ENCODE data around the gene FSD2. TPM values are rescaled to one million over a fixed set of nuclear protein-coding genes. Genes with fewer than 3 reads are reported as not detected.

FSD2 gene
- total and polyA plus RNA-seq, 4 experiments from 2014 or later, result 0.08 to 0.11 TPM; not detected in 2

- no peaks in the 10 kb centered on the region for H3K36me3 ChIP-seq (ENCODE audit: insufficient read depth, low read length)
- H3K4me3 ChIP-seq (ENCODE audit: low read length in 2 of 2), result no peak overlapping the region
- intact Hi-C loops (cut with micrococcal nuclease), result no loop called here
- no peak for DNase-seq
- Mint-ChIP-seq H3K27me3 (peaks cover 0 to 2% of the 10 kb centered on the region in 2 donors), H3K36me3 (peaks cover 3 to 6% of the 10 kb centered on the region in 2 donors), H3K9me3 (peaks cover 0 to 12% (median 8%) of the 10 kb centered on the region in 8 donors), H3K4me1 (no peaks in the 10 kb centered on the region), H3K4me3 (no peak overlapping the region), H3K27ac (no peak overlapping the region)
- no peaks in the 10 kb centered on the region for H3K4me1 ChIP-seq (ENCODE audit: insufficient read depth, low read length)
- POLR2A ChIA-PET (ENCODE audit: partially characterized antibody), result no interaction called here
- H3K27ac ChIP-seq (ENCODE audit: low read depth, low read length), result no peak overlapping the region
- no peaks in the 10 kb centered on the region for H3K27me3 ChIP-seq (ENCODE audit: insufficient read depth, low read length)
- CTCF ChIA-PET (ENCODE audit: partially characterized antibody), result no interaction called here
- no peaks in the 10 kb centered on the region for H3K9me3 ChIP-seq (ENCODE audit: control insufficient read depth in 1 of 2, low read length in 2 of 2)
Observed at GRCh38 chr15:82792068-82792467, 13.8 kb downstream of the FSD2 start.

DNA sequence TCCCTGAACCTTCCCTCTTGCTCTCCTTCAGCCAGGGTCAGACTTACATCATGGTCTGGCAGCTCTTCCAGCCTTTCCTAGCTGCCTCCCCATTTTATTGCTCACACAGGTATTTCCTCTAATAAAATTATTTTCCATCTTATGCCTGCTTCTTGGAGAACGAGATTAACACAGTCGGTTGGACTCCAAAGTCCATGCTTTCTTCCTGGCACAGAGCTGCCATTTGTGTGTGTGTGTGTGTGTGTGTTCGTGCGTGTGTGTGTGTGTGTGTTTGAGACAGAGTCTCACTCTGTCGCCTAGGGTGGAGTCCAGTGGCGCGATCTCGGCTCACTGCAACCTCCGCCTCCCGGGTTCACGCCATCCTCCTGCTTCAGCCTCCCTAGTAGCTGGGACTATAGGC lies 15.5 kb downstream of the FSD2 start:
- Mint-ChIP-seq H3K27ac (no peak overlapping the region), H3K9me3 (peaks cover 0 to 12% (median 8%) of the 10 kb centered on the region in 8 donors), H3K4me3 (no peak overlapping the region), H3K36me3 (peaks cover 3 to 6% of the 10 kb centered on the region in 2 donors), H3K4me1 (peaks cover 0 to 4% (median 0%) of the 10 kb centered on the region in 4 donors), H3K27me3 (peaks cover 0 to 2% of the 10 kb centered on the region in 2 donors)
- Histone ChIP-seq H3K27ac (ENCODE audit: low read depth, low read length) (no peak overlapping the region), H3K9me3 (ENCODE audit: control insufficient read depth in 1 of 2, low read length in 2 of 2) (no peaks in the 10 kb centered on the region), H3K27me3 (ENCODE audit: insufficient read depth, low read length) (no peaks in the 10 kb centered on the region), H3K36me3 (ENCODE audit: insufficient read depth, low read length) (no peaks in the 10 kb centered on the region), H3K4me3 (ENCODE audit: low read length in 2 of 2) (no peak overlapping the region), H3K4me1 (ENCODE audit: insufficient read depth, low read length) (no peaks in the 10 kb centered on the region)
- CTCF ChIA-PET (ENCODE audit: partially characterized antibody), result no interaction called here
- POLR2A ChIA-PET (ENCODE audit: partially characterized antibody), result no interaction called here
- no peak for DNase-seq
- intact Hi-C loops (cut with micrococcal nuclease), result no loop called here

DNA sequence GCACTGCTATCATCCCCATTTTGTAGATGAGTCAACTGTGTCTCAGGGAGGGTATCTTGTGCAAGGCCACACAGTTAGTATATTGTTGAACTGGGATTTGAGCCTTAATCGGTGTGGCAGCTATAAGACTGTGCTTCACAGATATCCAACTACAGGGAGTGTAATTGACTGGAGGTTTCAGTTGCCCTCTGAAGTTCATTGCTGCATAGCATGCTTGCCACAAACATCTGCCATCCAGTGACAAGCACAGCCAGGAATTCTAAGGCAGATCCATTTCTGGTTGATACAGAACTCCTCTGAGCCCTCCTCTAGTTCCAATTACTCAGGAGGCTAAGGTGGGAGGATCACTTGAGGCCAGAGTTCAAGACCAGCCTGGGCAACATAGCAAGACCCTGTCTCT lies 16.4 kb downstream of the FSD2 start:
- H3K4me3 Mint-ChIP-seq, result no peak overlapping the region
- H3K27ac Mint-ChIP-seq, result no peak overlapping the region
- H3K36me3 ChIP-seq (ENCODE audit: insufficient read depth, low read length), result no peaks in the 10 kb centered on the region
- ChIA-PET CTCF (ENCODE audit: partially characterized antibody) (no interaction called here), POLR2A (ENCODE audit: partially characterized antibody) (no interaction called here)
- H3K27me3 ChIP-seq (ENCODE audit: insufficient read depth, low read length), result no peaks in the 10 kb centered on the region
- no peaks in the 10 kb centered on the region for H3K4me1 ChIP-seq (ENCODE audit: insufficient read depth, low read length)
- peaks cover 0 to 2% of the 10 kb centered on the region in 2 donors for H3K27me3 Mint-ChIP-seq
- H3K4me1 Mint-ChIP-seq, result peaks cover 0 to 4% (median 0%) of the 10 kb centered on the region in 4 donors
- intact Hi-C loops (cut with micrococcal nuclease), result no loop called here
- no peak overlapping the region for H3K27ac ChIP-seq (ENCODE audit: low read depth, low read length)
- H3K9me3 ChIP-seq (ENCODE audit: control insufficient read depth in 1 of 2, low read length in 2 of 2), result no peaks in the 10 kb centered on the region
- H3K4me3 ChIP-seq (ENCODE audit: low read length in 2 of 2), result no peak overlapping the region
- H3K36me3 Mint-ChIP-seq, result peaks cover 3 to 6% of the 10 kb centered on the region in 2 donors
- no peak for DNase-seq
- H3K9me3 Mint-ChIP-seq, result peaks cover 0 to 12% (median 8%) of the 10 kb centered on the region in 8 donors

DNA sequence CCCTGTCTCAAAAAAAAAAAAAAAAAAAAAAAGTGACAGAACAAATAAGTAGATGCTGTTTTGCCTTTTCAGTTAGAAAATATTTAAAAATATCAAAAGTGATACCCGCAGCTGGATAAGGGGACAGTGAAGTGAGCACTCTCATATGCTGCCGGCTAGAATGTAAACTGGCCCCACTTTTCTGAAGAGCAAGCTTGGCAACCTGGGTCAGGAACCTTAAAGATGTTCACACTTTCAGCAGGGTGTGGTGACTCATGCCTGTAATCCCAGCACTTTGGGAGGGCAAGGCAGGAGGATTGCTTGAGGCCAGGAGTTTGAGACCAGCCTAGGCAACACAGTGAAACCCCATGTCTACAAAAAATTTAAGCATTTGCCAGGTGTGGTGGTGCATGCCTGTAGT lies 17.4 kb downstream of the FSD2 start:
- Mint-ChIP-seq H3K27ac (no peak overlapping the region), H3K36me3 (no peaks in the 10 kb centered on the region), H3K4me1 (peaks cover 0 to 4% (median 0%) of the 10 kb centered on the region in 4 donors), H3K9me3 (peaks cover 0 to 3% (median under 1%) of the 10 kb centered on the region in 8 donors), H3K4me3 (no peak overlapping the region), H3K27me3 (no peaks in the 10 kb centered on the region)
- intact Hi-C loops (cut with micrococcal nuclease), result no loop called here
- ChIA-PET CTCF (ENCODE audit: partially characterized antibody) (no interaction called here), POLR2A (ENCODE audit: partially characterized antibody) (no interaction called here)
- no peaks in the 10 kb centered on the region for H3K9me3 ChIP-seq (ENCODE audit: control insufficient read depth in 1 of 2, low read length in 2 of 2)
- no peaks in the 10 kb centered on the region for H3K36me3 ChIP-seq (ENCODE audit: insufficient read depth, low read length)
- no peak for DNase-seq
- H3K4me3 ChIP-seq (ENCODE audit: low read length in 2 of 2), result no peak overlapping the region
- no peak overlapping the region for H3K27ac ChIP-seq (ENCODE audit: low read depth, low read length)
- no peaks in the 10 kb centered on the region for H3K27me3 ChIP-seq (ENCODE audit: insufficient read depth, low read length)
- H3K4me1 ChIP-seq (ENCODE audit: insufficient read depth, low read length), result no peaks in the 10 kb centered on the region

GRCh38 chr15:82781349-82781748 lies 24.5 kb downstream of the FSD2 start:
- intact Hi-C loops (cut with micrococcal nuclease), result no loop called here
- H3K4me3 ChIP-seq (ENCODE audit: low read length in 2 of 2), result no peak overlapping the region
- POLR2A ChIA-PET (ENCODE audit: partially characterized antibody), result interaction anchor here (0.6 kb wide), 1 partner anchor 10 kb away, joined by 3 read pairs; no protein-coding TSS in a partner anchor
- H3K9me3 ChIP-seq (ENCODE audit: control insufficient read depth in 1 of 2, low read length in 2 of 2), result no peaks in the 10 kb centered on the region
- H3K27me3 ChIP-seq (ENCODE audit: insufficient read depth, low read length), result no peaks in the 10 kb centered on the region
- Mint-ChIP-seq H3K27ac (no peak overlapping the region), H3K4me1 (peaks cover 0 to 4% (median under 1%) of the 10 kb centered on the region in 4 donors), H3K36me3 (no peaks in the 10 kb centered on the region), H3K27me3 (peaks cover 0 to 3% of the 10 kb centered on the region in 2 donors), H3K9me3 (peaks cover 0 to under 1% (median 0%) of the 10 kb centered on the region in 8 donors), H3K4me3 (no peak overlapping the region)
- CTCF ChIA-PET (ENCODE audit: partially characterized antibody), result no interaction called here
- H3K27ac ChIP-seq (ENCODE audit: low read depth, low read length), result no peak overlapping the region
- DNase-seq, result no peak
- H3K4me1 ChIP-seq (ENCODE audit: insufficient read depth, low read length), result no peaks in the 10 kb centered on the region
- H3K36me3 ChIP-seq (ENCODE audit: insufficient read depth, low read length), result no peaks in the 10 kb centered on the region

DNA sequence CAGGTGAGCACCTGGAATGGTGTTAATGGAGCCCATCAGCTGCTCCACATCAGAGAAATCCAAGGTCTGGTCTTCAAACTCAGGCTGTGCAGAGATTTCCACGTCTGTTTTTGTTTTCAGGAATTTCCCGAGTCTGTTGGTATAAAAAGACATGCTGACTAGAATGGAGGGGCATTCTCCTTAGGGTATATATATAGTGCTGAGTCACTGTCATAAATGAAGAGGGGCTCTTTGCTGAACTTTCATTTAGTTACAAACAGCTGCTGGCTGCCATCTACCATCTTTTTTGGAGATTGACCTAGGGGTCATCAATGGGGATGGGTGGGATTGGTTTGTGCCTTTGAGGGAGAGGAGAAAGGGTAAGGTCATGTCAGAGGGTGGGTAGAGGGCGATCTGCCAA lies 27.1 kb downstream of the FSD2 start:
- POLR2A ChIA-PET (ENCODE audit: partially characterized antibody), result no interaction called here
- Histone ChIP-seq H3K36me3 (ENCODE audit: insufficient read depth, low read length) (no peaks in the 10 kb centered on the region), H3K27ac (ENCODE audit: low read depth, low read length) (no peak overlapping the region), H3K4me3 (ENCODE audit: low read length in 2 of 2) (no peak overlapping the region), H3K27me3 (ENCODE audit: insufficient read depth, low read length) (no peaks in the 10 kb centered on the region), H3K4me1 (ENCODE audit: insufficient read depth, low read length) (no peaks in the 10 kb centered on the region), H3K9me3 (ENCODE audit: control insufficient read depth in 1 of 2, low read length in 2 of 2) (no peaks in the 10 kb centered on the region)
- CTCF ChIA-PET (ENCODE audit: partially characterized antibody), result no interaction called here
- Mint-ChIP-seq H3K27me3 (peaks cover 0 to 3% of the 10 kb centered on the region in 2 donors), H3K9me3 (peaks cover 0 to 2% (median 0%) of the 10 kb centered on the region in 8 donors), H3K4me1 (peaks cover 0 to 2% (median 0%) of the 10 kb centered on the region in 4 donors), H3K36me3 (peaks cover 1 to 6% of the 10 kb centered on the region in 2 donors), H3K27ac (no peak overlapping the region), H3K4me3 (no peak overlapping the region)
- DNase-seq, result no peak
- intact Hi-C loops (cut with micrococcal nuclease), result no loop called here

DNA sequence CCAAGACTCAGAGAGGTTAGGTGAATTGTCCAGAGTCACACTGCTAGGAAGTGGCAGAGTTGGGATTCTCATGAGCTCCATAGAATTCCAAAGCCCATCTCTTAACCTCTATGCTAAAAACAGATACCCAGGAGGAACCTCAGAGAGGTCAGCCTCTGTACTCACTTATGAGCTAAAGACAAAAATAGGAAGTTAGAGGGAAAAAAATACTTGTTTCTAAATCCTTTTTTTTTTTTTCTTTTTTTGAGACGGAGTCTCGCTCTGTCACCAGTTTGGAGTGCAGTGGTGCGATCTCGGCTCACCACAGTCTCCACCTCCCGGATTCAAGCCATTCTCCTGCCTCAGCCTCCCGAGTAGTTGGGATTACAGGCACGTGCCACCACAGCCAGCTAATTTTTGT lies 31.4 kb downstream of the FSD2 start:
- Histone ChIP-seq H3K27me3 (ENCODE audit: insufficient read depth, low read length) (no peaks in the 10 kb centered on the region), H3K4me1 (ENCODE audit: insufficient read depth, low read length) (no peaks in the 10 kb centered on the region), H3K4me3 (ENCODE audit: low read length in 2 of 2) (no peak overlapping the region), H3K36me3 (ENCODE audit: insufficient read depth, low read length) (no peaks in the 10 kb centered on the region), H3K27ac (ENCODE audit: low read depth, low read length) (no peak overlapping the region), H3K9me3 (ENCODE audit: control insufficient read depth in 1 of 2, low read length in 2 of 2) (no peaks in the 10 kb centered on the region)
- H3K4me1 Mint-ChIP-seq, result no peaks in the 10 kb centered on the region
- peaks cover 0 to 2% (median 0%) of the 10 kb centered on the region in 8 donors for H3K9me3 Mint-ChIP-seq
- no peak overlapping the region for H3K27ac Mint-ChIP-seq
- CTCF ChIA-PET (ENCODE audit: partially characterized antibody), result interaction anchor here (1.2 kb wide), 1 partner anchor 22 kb away, joined by 3 read pairs; no protein-coding TSS in a partner anchor
- H3K36me3 Mint-ChIP-seq, result peaks cover 1 to 6% of the 10 kb centered on the region in 2 donors
- peaks cover 0 to 2% of the 10 kb centered on the region in 2 donors for H3K27me3 Mint-ChIP-seq
- POLR2A ChIA-PET (ENCODE audit: partially characterized antibody), result no interaction called here
- no peak for DNase-seq
- no peak overlapping the region for H3K4me3 Mint-ChIP-seq
- intact Hi-C loops (cut with micrococcal nuclease), result no loop called here
